GM21390 (cell line): ENCODE results near the gene MNS1.
"Not testable (repeated sequence)": the region's sequence is repeated elsewhere in the genome, so short reads cannot be mapped to it uniquely, and the experiment has no call there.

Experiments
- ATAC-seq: cut with Tn5 transposase; IDR thresholded peaks from one replicate; pipeline ENCODE4 v1.9.1; 2021; ENCODE audit not compliant: unreplicated experiment

The MNS1 gene, protein sequence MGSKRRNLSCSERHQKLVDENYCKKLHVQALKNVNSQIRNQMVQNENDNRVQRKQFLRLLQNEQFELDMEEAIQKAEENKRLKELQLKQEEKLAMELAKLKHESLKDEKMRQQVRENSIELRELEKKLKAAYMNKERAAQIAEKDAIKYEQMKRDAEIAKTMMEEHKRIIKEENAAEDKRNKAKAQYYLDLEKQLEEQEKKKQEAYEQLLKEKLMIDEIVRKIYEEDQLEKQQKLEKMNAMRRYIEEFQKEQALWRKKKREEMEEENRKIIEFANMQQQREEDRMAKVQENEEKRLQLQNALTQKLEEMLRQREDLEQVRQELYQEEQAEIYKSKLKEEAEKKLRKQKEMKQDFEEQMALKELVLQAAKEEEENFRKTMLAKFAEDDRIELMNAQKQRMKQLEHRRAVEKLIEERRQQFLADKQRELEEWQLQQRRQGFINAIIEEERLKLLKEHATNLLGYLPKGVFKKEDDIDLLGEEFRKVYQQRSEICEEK

DNA sequence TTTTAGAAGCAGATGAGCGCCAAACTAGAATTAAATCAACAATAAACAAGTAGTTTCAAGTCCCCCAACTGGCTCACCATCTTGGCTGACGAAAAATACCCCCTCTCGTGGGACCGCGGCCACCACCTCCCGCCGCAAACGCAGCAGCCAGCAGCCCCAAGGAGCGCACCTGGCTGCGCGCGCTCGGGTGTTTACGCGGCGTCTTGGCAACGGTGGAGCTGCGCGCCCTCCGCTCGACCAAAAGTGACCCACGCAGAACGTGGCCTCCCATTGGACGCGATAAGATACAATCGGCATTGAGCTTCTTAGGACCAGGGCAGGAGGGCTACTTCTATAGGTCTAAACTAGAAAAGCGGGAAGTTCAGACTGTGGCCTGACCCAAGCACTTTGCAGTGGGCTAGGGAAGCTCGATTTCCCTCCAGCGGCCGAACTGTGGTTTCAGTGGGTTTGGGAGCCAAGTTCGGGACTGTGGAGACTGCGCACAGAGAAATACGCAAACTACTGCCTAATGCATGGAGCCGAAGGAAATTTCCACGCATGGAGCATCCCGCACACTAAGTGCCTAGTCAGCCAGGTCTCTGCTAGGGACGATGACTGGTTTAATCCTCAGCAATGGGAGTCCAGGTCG lies at the start of gene MNS1:
MNS1 (minus strand) TSS at position 245 of the 628 bp plus-strand sequence; CDS start at position 80, 165 bp downstream.
- peak; percentile 98 for ATAC-seq

DNA sequence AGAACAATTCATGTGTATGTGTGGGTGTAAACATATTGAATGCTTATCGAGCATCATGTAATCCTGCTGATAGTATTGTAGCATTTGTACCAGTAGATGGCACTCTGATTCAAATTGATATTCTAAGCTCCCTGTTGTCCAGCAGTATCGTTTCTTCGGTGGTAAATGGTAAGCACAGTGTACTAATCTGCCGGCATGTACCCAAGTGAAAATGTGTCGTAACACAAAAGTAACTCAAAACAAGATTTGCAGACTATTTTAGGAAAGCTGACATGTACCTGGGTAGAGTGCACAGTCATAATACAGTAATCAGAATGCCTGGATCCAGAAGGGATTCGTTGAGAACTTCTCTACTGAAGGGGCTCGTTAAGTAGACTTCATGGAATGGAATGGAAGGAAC lies 31.7 kb upstream of the MNS1 start:
- ATAC-seq = peak; percentile 80

DNA sequence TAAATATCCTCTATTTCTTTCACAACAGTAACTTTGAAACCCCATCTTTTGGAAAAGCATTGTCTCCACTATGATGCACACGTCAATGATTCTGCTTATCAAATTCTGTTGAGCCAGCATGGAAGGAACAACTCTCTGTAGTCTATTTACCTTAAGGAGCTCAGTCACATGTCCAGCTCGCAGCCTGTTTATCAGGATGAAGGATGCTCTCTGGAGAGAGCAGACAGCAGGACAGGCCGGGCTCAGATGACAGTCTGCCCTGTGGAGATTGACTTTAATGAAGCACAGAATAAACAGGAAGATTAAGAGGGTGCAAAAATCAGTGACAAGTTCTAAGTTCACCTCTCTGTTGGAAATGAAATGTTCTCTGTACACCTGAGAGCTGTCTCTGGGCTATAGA lies 30.6 kb upstream of the MNS1 start:
- no peak for ATAC-seq

DNA sequence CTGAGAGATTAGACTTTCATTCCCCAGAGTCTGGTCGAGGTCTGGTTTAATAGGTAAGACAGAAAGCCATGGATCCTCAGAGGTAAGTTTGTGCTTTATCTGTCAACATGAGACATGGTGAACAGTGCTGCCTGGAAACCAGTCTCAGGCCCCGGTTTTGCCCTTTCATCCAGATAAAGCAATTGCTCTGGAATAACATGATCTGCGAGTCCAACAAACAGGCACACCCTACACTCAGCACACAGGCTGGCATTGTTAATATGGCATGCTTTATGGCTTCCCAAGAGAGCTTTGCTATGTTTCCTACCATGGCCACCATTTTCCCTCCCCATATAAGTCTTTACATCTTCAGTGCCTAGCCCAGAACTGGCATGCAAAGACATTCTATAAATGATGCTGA lies 30.1 kb upstream of the MNS1 start:
- no peak for ATAC-seq

DNA sequence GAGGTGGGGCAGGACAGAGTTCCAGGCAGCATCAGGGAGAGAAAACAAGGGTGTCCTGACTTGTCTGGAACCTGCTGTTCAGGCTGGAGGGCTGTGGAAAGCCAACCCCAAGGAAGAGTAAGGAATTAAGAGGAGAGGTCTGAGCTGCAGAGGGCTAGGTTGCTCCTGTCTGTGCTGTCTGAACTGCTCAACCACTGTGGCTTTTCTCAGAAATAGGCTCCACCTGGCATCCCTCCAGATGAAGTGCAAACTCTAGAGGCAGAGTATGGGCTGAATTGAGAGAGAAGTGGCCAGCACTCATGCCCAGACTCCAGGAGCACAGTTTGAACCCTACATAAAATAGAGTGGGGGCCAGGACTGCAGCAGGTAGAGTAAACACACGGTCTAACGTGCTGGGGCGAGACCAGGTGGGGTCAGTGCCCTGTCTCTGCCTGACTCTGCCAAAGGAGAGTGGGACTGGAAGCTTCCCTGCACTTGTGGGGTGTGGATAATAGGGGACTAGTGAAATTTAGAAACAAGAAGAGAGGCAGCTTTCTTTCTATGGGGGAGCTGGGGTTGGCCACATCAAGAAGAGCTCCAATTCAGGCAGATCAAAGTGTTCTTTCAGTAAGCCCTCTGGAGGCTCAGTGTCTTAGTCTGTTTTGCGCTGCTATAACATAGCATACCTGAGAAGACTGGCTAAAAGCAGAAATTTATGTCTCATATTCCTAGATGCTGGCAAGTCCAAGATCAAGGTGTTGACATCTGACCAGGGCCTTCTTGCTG lies 28.0 kb upstream of the MNS1 start:
- ATAC-seq = no peak

DNA sequence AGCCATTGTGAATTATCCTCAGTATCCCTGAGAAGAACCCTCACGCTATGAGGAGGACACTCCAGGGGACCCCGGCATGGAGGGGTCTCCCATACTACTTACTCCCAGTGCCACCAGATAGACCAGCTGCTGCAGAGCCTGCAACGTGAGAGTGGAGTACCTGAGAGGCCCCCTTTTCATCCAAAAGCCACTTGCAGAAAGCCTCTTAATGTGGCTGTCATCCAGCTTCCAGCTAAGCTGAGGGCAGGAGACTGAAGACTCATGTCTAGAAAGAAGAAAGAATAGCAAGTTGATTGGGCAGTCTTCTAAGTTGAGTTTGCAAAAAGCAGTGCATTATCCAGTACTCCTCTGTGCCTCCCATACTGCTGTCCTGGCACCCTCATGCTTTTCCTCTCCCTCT lies 27.3 kb upstream of the MNS1 start:
- no peak for ATAC-seq

DNA sequence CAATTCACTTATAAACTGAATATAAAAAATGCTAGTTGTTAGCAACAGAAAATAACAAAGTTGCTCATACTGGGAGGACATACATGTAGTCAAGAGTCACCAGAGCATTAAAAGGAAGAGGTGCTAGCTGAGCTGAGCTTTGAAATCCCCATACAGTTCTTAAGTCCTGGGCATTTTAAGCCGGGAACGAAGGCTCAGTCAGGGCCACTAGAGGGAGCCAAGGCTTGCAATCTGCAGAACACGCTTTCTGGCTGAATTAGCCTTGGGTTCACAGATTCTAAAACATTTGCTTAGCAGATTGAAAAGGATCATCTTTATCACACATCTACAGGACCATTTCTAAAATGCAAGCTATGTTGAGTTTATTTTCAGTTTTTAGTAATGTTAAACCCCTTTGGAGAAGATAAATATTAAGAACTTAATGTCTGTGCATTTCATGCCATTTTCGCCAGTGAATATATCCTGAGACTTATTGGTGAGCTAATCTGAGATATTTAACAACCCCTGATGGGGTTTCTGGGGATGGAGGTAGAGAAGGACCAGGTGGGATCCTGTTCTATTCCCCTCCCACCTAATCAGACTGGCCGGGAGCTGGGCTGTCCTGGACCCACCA lies 26.3 kb upstream of the MNS1 start:
- peak; percentile 57 for ATAC-seq

DNA sequence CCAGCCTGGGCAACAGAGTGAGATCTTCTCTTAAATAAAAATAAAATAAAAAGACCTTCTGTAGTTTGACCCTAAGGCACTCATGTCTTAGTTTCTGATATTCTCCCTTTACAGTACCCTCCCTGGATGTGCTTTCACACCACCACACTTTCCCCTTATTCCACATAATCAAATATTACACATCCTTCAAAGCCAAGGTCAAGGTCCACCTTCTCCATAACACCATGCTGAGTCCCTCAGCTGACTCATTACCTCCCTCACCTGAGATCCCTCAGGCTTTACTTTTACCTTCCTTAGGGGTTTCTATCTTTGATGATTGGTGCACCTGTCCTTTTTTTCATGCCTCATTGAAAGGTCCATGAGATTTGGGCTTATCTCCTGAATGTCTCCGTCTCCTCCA lies 25.5 kb upstream of the MNS1 start:
- ATAC-seq = no peak

DNA sequence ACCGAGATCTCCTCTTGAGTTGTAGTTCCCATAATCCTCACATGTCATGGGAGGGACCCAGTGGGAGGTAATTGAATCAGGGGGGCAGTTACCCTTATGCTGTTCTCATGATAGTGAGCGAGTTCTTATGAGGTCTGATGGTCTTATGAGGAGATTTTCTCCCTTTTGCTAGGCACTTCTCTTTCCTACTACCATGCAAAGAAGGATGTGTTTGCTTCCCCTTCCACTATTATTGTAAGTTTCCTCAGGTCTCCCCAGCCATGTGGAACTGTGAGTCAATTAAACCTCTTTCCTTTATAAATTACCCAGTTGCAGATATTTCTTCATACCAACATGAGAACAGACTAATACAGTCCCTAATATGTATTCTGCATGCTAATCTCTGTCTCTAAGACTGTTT lies 21.3 kb upstream of the MNS1 start:
- not testable (repeated sequence) for ATAC-seq

DNA sequence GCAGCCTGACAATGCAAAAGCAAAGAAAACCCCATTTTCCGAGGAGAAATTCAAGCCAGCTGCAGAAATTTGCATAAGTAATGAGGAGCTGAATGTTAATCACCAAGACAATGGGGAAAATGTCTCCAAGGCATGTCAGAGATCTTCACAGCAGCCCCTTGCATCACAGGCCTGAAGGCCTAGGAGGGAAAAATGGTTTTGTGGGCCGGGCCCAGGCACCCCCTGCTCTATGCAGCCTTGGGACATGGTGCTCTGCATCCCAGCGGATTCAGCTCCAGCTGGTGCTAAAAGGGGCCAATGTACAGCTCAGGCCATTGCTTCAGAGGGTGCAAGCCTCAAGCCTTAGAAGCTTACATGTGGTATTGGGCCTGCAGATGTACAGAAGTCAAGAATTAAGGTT lies 20.5 kb upstream of the MNS1 start:
- ATAC-seq = not testable (repeated sequence)

DNA sequence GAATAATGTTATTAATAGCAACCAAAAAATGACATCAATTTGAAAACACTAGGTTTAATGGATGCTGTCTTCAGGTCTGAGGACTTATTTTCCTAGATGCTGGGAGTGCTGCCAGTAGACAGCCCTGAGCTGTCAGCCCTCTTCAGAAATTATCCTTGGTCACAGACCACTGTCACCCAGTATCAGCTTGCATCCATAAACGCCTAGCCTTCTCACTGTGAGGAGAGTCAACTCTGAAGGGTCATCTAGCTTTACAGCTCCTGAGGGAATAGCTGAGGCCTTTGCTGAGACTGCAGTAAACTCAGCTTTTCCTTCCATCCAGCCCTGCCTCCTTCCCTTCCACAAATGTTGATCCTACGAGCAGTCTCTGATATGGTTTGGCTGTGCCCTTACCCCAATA lies 19.4 kb upstream of the MNS1 start:
- ATAC-seq = no peak

DNA sequence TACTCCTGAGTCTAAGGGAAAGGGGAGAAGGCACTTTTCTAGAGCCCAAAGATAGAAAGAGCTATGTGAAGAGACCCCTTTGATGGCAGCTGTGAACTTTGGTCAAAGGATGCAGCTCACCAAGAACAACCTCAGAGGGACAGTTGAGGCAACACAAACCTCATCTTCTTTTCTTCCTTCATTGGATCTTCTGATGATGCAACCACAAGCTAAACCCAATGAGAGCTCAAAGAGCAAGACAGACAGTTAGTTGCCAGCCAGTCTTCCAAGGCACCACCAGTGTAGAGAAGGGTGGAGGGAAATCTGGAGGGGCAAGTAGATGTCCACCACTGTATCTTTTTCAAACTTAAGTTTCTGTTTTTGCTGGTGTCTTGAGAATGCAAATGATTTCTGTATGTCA lies 10.4 kb upstream of the MNS1 start:
- ATAC-seq = no peak

DNA sequence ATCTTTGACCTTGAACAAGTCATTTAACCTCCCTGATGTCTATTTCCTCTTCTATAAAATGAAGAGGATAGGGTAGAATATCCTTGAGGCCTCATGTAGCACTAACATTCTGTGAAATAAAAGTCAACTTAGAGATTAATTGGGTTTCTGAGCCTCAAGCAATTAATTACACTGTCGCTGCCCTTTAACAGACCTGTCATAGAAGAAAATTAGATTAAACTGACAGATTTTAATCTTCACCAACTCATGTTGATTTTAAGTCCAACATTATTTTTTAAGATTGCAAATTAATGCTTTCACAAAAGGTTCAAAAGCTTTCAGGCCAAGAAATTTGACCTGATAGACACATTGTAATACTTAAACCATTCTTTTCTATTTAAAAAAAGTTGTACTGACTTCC lies 8.1 kb upstream of the MNS1 start:
- ATAC-seq = no peak

DNA sequence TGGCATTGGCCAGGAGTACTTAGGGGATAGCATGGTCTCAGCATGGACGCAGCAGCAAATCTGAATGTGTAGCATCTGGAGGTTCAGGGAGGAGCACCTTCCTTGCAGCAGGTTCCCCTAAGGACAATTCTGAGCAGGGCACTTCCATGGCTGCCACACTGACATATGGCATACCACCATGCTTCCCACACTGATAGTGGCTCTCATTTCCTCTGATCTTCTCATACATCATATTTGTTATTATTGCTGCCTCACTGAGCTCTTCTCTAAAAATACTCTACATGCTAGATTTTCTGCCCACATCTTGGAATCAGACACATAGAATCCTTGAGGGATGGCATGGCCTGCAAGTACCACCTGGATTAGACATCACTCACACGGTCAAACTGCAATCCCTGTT lies 7.3 kb upstream of the MNS1 start:
- ATAC-seq = no peak

DNA sequence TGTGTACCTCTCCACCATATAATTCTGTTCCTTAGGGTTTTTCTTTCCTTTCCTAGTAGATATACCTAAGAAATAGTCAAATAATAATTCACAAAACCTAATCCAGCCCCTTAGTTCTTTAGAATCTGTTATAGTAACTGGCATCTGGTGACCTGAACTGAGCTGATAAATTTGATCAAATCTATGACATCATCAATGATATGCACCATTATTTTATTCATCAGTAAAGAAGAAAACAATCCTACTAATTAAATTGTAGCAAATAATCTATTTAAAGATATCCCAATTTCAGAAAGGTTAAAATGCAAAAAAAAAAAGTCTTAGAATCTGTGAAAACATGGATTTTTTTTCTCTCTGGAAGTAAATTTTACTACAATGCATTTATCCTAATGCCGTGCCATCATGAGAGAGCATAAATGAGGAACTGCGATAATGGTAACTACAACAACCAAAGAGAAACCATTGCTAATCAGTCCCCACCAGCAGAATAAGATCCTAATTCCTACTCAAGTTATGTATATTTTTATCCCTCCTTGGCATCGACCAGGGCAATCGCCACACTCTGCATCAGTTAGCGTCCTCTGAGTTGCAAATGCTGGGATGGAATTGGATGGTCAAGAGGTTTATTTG lies 6.6 kb upstream of the MNS1 start:
- no peak for ATAC-seq

DNA sequence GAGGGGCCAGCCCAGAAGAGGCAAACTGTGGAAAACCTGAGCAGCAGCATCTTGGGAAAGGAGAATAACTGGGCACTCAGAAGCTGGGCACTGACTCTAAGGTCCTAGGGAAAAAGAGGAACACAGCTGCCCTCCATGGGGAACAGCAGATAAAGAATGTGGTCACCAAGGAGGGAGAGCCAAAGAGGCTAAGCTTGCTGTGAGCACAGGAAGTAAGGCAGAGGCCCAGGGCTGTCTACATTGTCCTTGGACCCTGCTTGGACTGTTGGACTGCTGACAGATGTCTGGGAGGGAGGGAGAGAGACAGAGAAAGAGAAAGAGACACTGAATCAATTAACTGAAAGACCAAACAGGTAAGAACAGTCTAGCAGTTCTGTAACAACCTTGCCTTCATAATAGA lies 4.5 kb upstream of the MNS1 start:
- no peak for ATAC-seq

DNA sequence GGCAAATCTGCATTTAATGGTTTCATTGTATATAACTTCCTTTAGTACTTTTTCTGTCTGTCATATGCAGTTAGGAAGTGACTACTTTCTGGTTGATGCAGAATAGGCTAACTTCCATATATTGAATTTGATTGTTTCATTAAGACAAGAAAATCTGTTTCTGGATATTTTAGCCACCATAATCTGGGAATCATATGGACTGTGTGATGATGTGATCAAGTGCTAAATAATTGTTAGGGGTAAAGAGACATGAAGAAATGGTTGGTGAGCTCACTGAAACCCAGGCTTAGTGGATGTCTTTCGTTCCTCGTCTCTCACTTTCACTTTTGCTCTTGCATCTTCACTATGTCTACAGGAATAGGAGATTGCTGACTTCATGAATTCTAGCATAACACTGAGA lies 3.5 kb upstream of the MNS1 start:
- ATAC-seq = peak; percentile 48

DNA sequence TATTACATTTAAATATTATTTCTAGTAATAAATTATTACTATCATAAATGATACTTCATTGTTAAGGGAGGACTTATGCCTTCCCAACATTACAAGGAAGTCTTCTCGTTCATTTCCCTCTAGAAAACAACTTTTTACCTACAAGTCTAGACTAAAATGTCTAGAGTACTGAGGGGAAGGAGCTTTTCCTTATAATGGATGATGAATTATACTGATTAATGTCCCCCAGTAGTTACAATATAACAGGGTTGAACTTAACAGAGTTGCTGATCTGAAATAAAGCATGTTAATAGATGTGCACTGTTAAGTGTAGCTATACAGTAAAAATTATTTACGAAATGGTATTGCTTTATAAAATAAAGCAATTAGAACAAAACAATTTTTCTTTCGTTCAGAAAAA lies 2.7 kb upstream of the MNS1 start:
- no peak for ATAC-seq

DNA sequence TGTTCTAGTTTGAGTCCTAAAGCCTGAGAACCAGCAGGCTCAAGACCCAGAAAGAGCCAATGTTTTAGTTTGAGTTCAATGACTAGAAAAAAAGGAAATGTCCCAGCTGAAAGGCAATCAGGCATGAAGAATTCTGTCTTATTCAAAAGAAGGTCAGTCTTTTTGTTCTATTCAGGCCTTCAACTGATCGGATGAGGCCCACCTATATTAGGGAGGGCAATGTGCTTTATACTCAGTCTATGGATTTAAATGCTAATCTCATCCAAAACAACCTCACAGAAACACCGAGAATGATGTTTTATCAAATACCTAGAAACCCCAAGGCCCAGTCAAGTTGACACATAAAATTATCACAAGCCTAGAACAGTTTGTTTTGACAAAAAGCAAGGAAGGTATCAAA lies 4.0 kb downstream of the MNS1 start:
- ATAC-seq = no peak

DNA sequence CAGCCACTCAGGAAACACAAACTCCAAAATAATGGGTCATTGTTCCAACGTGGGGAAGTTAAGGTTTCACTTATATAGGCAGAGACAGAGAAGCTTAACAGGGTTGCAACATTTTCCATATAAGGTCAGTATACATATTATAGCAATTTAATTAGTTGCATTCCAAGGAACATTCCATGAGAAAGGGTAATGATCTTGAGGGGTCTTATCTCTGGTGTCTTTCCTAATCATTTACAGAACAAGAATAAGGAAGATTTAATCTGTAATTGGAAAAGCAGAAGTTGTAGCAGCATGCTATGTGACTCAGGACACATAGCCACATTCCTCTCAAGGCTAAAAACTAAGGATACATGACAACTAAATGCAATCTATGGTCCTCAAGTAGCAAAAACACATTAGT lies 4.9 kb downstream of the MNS1 start:
- ATAC-seq = no peak

DNA sequence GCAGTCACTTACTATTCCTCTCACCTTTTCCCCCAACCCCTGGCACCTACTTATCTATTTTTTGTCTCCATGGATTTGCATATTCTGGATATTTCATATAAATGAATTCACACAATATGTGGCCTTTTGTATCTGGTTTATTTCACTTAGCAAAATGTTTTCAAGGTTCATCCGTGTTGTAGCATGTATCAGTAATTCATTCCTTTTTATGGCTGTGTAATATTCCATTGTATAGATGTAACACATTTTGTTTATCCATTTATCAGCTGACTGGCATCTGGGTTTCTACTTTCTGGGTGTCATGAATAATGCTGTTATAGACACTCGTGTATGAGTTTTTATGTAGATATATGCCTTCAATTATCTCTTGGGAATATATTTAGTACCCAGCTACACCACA lies 5.8 kb downstream of the MNS1 start:
- ATAC-seq = no peak
